GM12864 (cell line): Measurements from ENCODE around the gene PCCB.
"Not testable (repeated sequence)": the region's sequence is repeated elsewhere in the genome, so short reads cannot be mapped to it uniquely, and the experiment has no call there.

ENCODE experiments used
- DNase-seq: peaks from one replicate; pipeline ENCODE4 v3.0.0-alpha.2; 2011; ENCODE audit warnings: low read depth
- H3K4me3 ChIP-seq: 2 replicates; pipeline ENCODE4 v1.5.1; 2011; ENCODE audit warnings: mild to moderate bottlenecking, low read depth, low read length, control low read depth
- CTCF ChIP-seq: IDR thresholded peaks from 2 replicates; pipeline ENCODE4 v1.5.1; 2011; ENCODE audit warnings: low read depth, mild to moderate bottlenecking, moderate library complexity, low read length, control low read depth, inconsistent platforms; ENCODE audit errors: missing control alignments

PCCB gene

GRCh38 chr3:136350132-136350531, 100.0 kb downstream of the PCCB start:
- H3K4me3 ChIP-seq, result no peak overlapping the region
- no peak for DNase-seq
- TF ChIP-seq CTCF, result no peak

- no peak for TF ChIP-seq CTCF
- no peak for DNase-seq
- no peak overlapping the region for H3K4me3 ChIP-seq
Measured at GRCh38 chr3:136350557-136350956, 100.4 kb downstream of the PCCB start.

- H3K4me3 ChIP-seq, result no peak overlapping the region
- no peak for TF ChIP-seq CTCF
- DNase-seq, result no peak
Measured at GRCh38 chr3:136351351-136351750, 101.2 kb downstream of the PCCB start.

- TF ChIP-seq CTCF, result peak; percentile 19
- no peak for DNase-seq
- H3K4me3 ChIP-seq, result no peak overlapping the region
Measured at GRCh38 chr3:136351905-136352304, 101.8 kb downstream of the PCCB start.

GRCh38 chr3:136353461-136353860, 103.3 kb downstream of the PCCB start:
- H3K4me3 ChIP-seq, result no peak overlapping the region
- no peak for TF ChIP-seq CTCF
- peak; percentile 10 for DNase-seq

GRCh38 chr3:136366289-136366688, 116.1 kb downstream of the PCCB start:
- no peak for TF ChIP-seq CTCF
- DNase-seq, result no peak

GRCh38 chr3:136375800-136376199, 125.7 kb downstream of the PCCB start:
- not testable (repeated sequence) for DNase-seq, H3K4me3 ChIP-seq

More at GRCh38 chr3:136366289-136366688, 116.1 kb downstream of the PCCB start:
- no peak overlapping the region for H3K4me3 ChIP-seq

- no peak overlapping the region for H3K4me3 ChIP-seq
- no peak for DNase-seq
- TF ChIP-seq CTCF, result no peak
Measured at GRCh38 chr3:136377508-136377907, 127.4 kb downstream of the PCCB start.
